WTC11 (cell line): ENCODE results near the gene HIPK2. TPM values are rescaled to one million over a fixed set of nuclear protein-coding genes. Genes with fewer than 3 reads are reported as not detected.

ENCODE experiments used
- ATAC-seq: fragments of 200-7000 bp; cut with Tn5 transposase; 2 replicates; pipeline ENCODE4 v1.10.0; 2021; ENCODE audit warnings: mild to moderate bottlenecking, moderate library complexity
- CTCF ChIA-PET: fragments of 300-600 bp; sonication (Branson Sonifier 250); formaldehyde crosslinking; loops from one replicate; lab custom pipeline; 2021; ENCODE audit warnings: antibody characterized with exemption; lab: Charles Lee
- POLR2A ChIA-PET: fragments of 350-600 bp; sonication (Branson Sonifier 250); formaldehyde crosslinking; loops from one replicate; lab custom pipeline; 2021; ENCODE audit warnings: antibody characterized with exemption; lab: Charles Lee
- DNase-seq: peaks from one replicate; pipeline ENCODE4 v3.0.0; 2021; ENCODE audit warnings: low spot score
- H3K27ac Mint-ChIP-seq: 2 replicates; pipeline ENCODE4 v1.8.0; 2021; ENCODE audit warnings: mixed read lengths
- H3K27me3 Mint-ChIP-seq: 2 replicates; pipeline ENCODE4 v1.8.0; 2021; ENCODE audit warnings: low read depth, mild to moderate bottlenecking, moderate library complexity, mixed read lengths
- H3K36me3 Mint-ChIP-seq: 2 replicates; pipeline ENCODE4 v1.8.0; 2021; ENCODE audit warnings: mixed read lengths
- H3K4me1 Mint-ChIP-seq: 2 replicates; pipeline ENCODE4 v1.8.0; 2022; ENCODE audit warnings: mixed read lengths
- H3K4me3 Mint-ChIP-seq: 2 replicates; pipeline ENCODE4 v1.8.0; 2021; ENCODE audit warnings: mild to moderate bottlenecking, moderate library complexity, mixed read lengths
- H3K9me3 Mint-ChIP-seq: 2 replicates; pipeline ENCODE4 v1.8.0; 2021; ENCODE audit warnings: mixed read lengths
- AR ChIP-seq: fragments of 250-450 bp; sonication (Bioruptor Pico); IDR thresholded peaks from 2 replicates; pipeline ENCODE4 v1.9.0; 2021; ENCODE audit warnings: mild to moderate bottlenecking
- CBFB ChIP-seq: sonication (generic); formaldehyde crosslinking; IDR thresholded peaks from 2 replicates; pipeline ENCODE4 v1.8.1; 2022; ENCODE audit warnings: mild to moderate bottlenecking, low read depth, missing genetic modification reagents
- CREB1 ChIP-seq: sonication (generic); formaldehyde crosslinking; IDR thresholded peaks from 2 replicates; pipeline ENCODE4 v1.8.0; 2023; ENCODE audit warnings: mild to moderate bottlenecking, missing genetic modification reagents
- ELF4 ChIP-seq: sonication (generic); formaldehyde crosslinking; IDR thresholded peaks from 2 replicates; pipeline ENCODE4 v1.8.1; 2022; ENCODE audit warnings: low read depth, mild to moderate bottlenecking, moderate library complexity, missing genetic modification reagents
- EMX1 ChIP-seq: fragments of 250-450 bp; sonication (Bioruptor Pico); IDR thresholded peaks from 2 replicates; pipeline ENCODE4 v1.8.0; 2021; ENCODE audit warnings: mild to moderate bottlenecking
- ETV6 ChIP-seq: sonication (generic); formaldehyde crosslinking; IDR thresholded peaks from 2 replicates; pipeline ENCODE4 v1.8.1; 2022; ENCODE audit warnings: mild to moderate bottlenecking, missing genetic modification reagents
- HMGA2 ChIP-seq: fragments of 250-450 bp; sonication (Bioruptor Pico); IDR thresholded peaks from 2 replicates; pipeline ENCODE4 v1.4.0; 2021; ENCODE audit warnings: mild to moderate bottlenecking, moderate library complexity
- IRF2 ChIP-seq: sonication (generic); formaldehyde crosslinking; IDR thresholded peaks from 2 replicates; pipeline ENCODE4 v1.8.0; 2022; ENCODE audit warnings: low read depth, missing genetic modification reagents, borderline replicate concordance
- MXD4 ChIP-seq: fragments of 250-450 bp; sonication (Bioruptor Pico); IDR thresholded peaks from 2 replicates; pipeline ENCODE4 v1.8.0; 2021; ENCODE audit warnings: mild to moderate bottlenecking, moderate library complexity, borderline replicate concordance
- MYBL2 ChIP-seq: sonication (generic); formaldehyde crosslinking; IDR thresholded peaks from 2 replicates; pipeline ENCODE4 v1.8.1; 2023; ENCODE audit warnings: mild to moderate bottlenecking, moderate library complexity, missing genetic modification reagents
- OVOL2 ChIP-seq: fragments of 250-450 bp; sonication (Bioruptor Pico); IDR thresholded peaks from 2 replicates; pipeline ENCODE4 v1.9.0; 2021; ENCODE audit warnings: mild to moderate bottlenecking, borderline replicate concordance
- SP1 ChIP-seq: sonication (generic); formaldehyde crosslinking; conservative IDR thresholded peaks from 2 replicates; pipeline ENCODE4 v1.8.1; 2022; ENCODE audit warnings: missing genetic modification reagents
- TEAD4 ChIP-seq: sonication (generic); formaldehyde crosslinking; IDR thresholded peaks from 2 replicates; pipeline ENCODE4 v1.8.0; 2022; ENCODE audit warnings: mild to moderate bottlenecking, missing genetic modification reagents
- ZNF121 ChIP-seq: sonication (generic); formaldehyde crosslinking; IDR thresholded peaks from 2 replicates; pipeline ENCODE4 v1.8.0; 2023; ENCODE audit warnings: missing genetic modification reagents
- ZNF138 ChIP-seq: sonication (generic); formaldehyde crosslinking; conservative IDR thresholded peaks from 2 replicates; pipeline ENCODE4 v1.8.1; 2022; ENCODE audit warnings: mild to moderate bottlenecking, moderate library complexity, missing genetic modification reagents
- ZNF263 ChIP-seq: sonication (generic); formaldehyde crosslinking; IDR thresholded peaks from 2 replicates; pipeline ENCODE4 v1.8.1; 2022; ENCODE audit warnings: low read depth, mild to moderate bottlenecking, moderate library complexity, missing genetic modification reagents
- ZNF317 ChIP-seq: sonication (generic); formaldehyde crosslinking; IDR thresholded peaks from 2 replicates; pipeline ENCODE4 v1.8.1; 2023; ENCODE audit warnings: low read depth, mild to moderate bottlenecking, moderate library complexity, missing genetic modification reagents, borderline replicate concordance
- ZNF416 ChIP-seq: fragments of 250-450 bp; sonication (Bioruptor Pico); IDR thresholded peaks from 2 replicates; pipeline ENCODE4 v1.9.0; 2021; ENCODE audit warnings: mild to moderate bottlenecking, inconsistent platforms
- total RNA-seq: library from RNA; stranded (reverse); gene quantifications from 3 replicates; pipeline ENCODE4 v1.2.3, GENCODE V29; 2021
- TF ChIP-seq, protein P1 (sequence below): fragments of 200-600 bp; IDR thresholded peaks from 2 replicates; pipeline ENCODE4 v1.8.0; 2022; ENCODE audit warnings: antibody characterized with exemption
- TF ChIP-seq, protein P2 (sequence below): sonication (generic); formaldehyde crosslinking; IDR thresholded peaks from 2 replicates; pipeline ENCODE4 v1.8.1; 2022; ENCODE audit warnings: missing genetic modification reagents, borderline replicate concordance
- TF ChIP-seq, protein P3 (sequence below): sonication (generic); formaldehyde crosslinking; IDR thresholded peaks from 2 replicates; pipeline ENCODE4 v1.8.1; 2023; ENCODE audit warnings: mild to moderate bottlenecking, moderate library complexity, missing genetic modification reagents

HIPK2 gene
- total RNA-seq, 1 experiment from 2014 or later: 25.3 TPM

DNA sequence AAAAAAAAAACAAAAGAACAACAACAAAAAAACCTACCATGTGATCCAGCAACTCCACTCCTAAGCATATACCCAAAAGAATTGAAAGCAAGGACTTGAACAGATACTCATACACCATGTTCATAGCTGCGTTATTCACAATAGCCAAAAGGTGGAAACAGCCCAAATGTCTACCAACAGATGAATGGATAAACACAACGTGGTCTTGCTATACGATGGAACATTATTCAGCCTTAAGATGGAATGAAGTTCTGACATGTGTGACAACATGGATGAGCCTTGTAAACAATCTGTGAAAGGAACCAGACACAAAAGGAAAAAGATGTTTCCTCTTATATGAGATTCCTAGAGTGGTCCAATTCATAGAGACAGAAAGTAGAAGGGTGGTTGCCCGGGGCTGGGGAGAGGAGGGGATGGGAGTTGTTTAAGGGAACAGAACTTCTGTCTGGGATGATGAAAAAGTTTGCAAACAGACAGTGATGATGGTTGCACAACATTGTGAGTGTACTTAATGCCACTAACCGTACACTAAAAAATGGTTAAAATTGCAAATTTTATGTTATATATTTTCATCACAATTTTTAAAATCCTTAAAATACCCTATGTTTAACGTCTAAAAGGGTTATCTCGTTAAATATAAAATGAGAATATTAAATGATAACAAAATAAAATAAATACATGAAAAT lies 242.7 kb downstream of the HIPK2 start:
- Mint-ChIP-seq H3K4me3 (no peak overlapping the region), H3K36me3 (no peaks in the 10 kb centered on the region), H3K27ac (no peak overlapping the region), H3K9me3 (0 out of 2 replicates have a peak, but pooled peaks cover 3% of the 10 kb centered on the region), H3K27me3 (peaks cover 5% of the 10 kb centered on the region), H3K4me1 (peaks cover 11% of the 10 kb centered on the region)
- ChIA-PET CTCF (no interaction called here), POLR2A (no interaction called here)
- TF ChIP-seq HMGA2 (CRISPR knock-in tag) (peak; percentile 15; the same call in 1 of the 2 replicates), TEAD4 (no peak), AR (CRISPR knock-in tag) (no peak), ZNF263 (CRISPR knock-in tag) (no peak), IRF2 (CRISPR knock-in tag) (no peak)
- ATAC-seq: no peak
- DNase-seq: no peak

DNA sequence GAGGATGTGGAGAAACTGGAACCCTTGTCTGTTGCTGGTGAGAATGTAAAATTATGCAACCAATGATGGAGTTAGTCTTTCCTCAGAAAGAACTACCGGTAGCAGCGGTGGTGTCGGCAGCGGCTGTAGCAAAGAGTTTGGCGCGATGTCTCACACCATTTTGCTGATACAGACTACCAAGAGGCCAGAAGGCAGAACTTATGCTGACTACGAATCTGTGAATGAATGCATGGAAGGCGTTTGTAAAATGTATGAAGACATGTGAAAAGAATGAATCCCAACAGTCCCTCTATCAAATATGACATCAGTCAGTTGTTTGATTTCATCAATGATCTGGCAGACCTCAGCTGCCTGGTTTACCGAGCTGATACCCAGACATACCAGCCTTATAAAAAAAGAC lies 243.7 kb downstream of the HIPK2 start:
- ATAC-seq: no peak
- Mint-ChIP-seq H3K27ac (peak overlapping the region; percentile 41; the same call in 1 of the 2 replicates), H3K4me1 (peaks cover 11% of the 10 kb centered on the region), H3K36me3 (no peaks in the 10 kb centered on the region), H3K4me3 (no peak overlapping the region), H3K27me3 (peaks cover 10% of the 10 kb centered on the region), H3K9me3 (0 out of 2 replicates have a peak, but pooled peaks cover 3% of the 10 kb centered on the region)
- CTCF ChIA-PET: interaction anchor here (1.4 kb wide), 1 partner anchor 34 kb away, joined by 3 read pairs; no protein-coding TSS in a partner anchor
- POLR2A ChIA-PET: no interaction called here
- DNase-seq: no peak
- TF ChIP-seq EMX1: no peak
- TF ChIP-seq ZNF416: no peak
- TF ChIP-seq ETV6 (CRISPR knock-in tag): no peak
- no peak for TF ChIP-seq OVOL2
- TF ChIP-seq, protein P1, sequence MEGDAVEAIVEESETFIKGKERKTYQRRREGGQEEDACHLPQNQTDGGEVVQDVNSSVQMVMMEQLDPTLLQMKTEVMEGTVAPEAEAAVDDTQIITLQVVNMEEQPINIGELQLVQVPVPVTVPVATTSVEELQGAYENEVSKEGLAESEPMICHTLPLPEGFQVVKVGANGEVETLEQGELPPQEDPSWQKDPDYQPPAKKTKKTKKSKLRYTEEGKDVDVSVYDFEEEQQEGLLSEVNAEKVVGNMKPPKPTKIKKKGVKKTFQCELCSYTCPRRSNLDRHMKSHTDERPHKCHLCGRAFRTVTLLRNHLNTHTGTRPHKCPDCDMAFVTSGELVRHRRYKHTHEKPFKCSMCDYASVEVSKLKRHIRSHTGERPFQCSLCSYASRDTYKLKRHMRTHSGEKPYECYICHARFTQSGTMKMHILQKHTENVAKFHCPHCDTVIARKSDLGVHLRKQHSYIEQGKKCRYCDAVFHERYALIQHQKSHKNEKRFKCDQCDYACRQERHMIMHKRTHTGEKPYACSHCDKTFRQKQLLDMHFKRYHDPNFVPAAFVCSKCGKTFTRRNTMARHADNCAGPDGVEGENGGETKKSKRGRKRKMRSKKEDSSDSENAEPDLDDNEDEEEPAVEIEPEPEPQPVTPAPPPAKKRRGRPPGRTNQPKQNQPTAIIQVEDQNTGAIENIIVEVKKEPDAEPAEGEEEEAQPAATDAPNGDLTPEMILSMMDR: no peak
- TF ChIP-seq MXD4 (CRISPR knock-in tag): no peak
- TF ChIP-seq, protein P2, sequence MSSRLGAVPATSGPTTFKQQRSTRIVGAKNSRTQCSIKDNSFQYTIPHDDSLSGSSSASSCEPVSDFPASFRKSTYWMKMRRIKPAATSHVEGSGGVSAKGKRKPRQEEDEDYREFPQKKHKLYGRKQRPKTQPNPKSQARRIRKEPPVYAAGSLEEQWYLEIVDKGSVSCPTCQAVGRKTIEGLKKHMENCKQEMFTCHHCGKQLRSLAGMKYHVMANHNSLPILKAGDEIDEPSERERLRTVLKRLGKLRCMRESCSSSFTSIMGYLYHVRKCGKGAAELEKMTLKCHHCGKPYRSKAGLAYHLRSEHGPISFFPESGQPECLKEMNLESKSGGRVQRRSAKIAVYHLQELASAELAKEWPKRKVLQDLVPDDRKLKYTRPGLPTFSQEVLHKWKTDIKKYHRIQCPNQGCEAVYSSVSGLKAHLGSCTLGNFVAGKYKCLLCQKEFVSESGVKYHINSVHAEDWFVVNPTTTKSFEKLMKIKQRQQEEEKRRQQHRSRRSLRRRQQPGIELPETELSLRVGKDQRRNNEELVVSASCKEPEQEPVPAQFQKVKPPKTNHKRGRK: no peak
- TF ChIP-seq ELF4 (CRISPR knock-in tag): no peak
- TF ChIP-seq IRF2 (CRISPR knock-in tag): no peak
- no peak for TF ChIP-seq SP1
- TF ChIP-seq ZNF138: no peak
- TF ChIP-seq, protein P3, sequence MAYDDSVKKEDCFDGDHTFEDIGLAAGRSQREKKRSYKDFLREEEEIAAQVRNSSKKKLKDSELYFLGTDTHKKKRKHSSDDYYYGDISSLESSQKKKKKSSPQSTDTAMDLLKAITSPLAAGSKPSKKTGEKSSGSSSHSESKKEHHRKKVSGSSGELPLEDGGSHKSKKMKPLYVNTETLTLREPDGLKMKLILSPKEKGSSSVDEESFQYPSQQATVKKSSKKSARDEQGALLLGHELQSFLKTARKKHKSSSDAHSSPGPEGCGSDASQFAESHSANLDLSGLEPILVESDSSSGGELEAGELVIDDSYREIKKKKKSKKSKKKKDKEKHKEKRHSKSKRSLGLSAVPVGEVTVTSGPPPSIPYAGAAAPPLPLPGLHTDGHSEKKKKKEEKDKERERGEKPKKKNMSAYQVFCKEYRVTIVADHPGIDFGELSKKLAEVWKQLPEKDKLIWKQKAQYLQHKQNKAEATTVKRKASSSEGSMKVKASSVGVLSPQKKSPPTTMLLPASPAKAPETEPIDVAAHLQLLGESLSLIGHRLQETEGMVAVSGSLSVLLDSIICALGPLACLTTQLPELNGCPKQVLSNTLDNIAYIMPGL (CRISPR knock-in tag): no peak
- TF ChIP-seq ZNF121: no peak
- TF ChIP-seq MYBL2 (CRISPR knock-in tag): no peak
- TF ChIP-seq CBFB (CRISPR knock-in tag): no peak
- TF ChIP-seq ZNF263 (CRISPR knock-in tag): no peak
- TF ChIP-seq CREB1 (CRISPR knock-in tag): no peak
- TF ChIP-seq ZNF317 (CRISPR knock-in tag): no peak
